NCI-H2029 treated with DMSO at 0.1 percent for 48 hours (cell line): ENCODE results near the gene FAM216B.

Experiments
- DNase-seq: peaks from one replicate; lab custom pipeline; 2025; lab: John Stamatoyannopoulos, UW

The FAM216B gene

GRCh38 chr13:42834946-42835345 lies 53.6 kb downstream of the FAM216B start:
- DNase-seq: no peak

- no peak for DNase-seq
Observed at GRCh38 chr13:42836930-42837690, 55.7 kb downstream of the FAM216B start.
